Brain microvascular endothelial cell (primary cell): ENCODE measurements around the gene VPS13C.

ENCODE experiments used
- DNase-seq: peaks from one replicate; pipeline ENCODE4 v3.0.0-alpha.2; 2020
- H3K27ac ChIP-seq: fragments of 250-450 bp; sonication (Bioruptor Pico); 2 replicates; pipeline ENCODE4 v1.5.1; 2020; ENCODE audit warnings: mild to moderate bottlenecking, moderate library complexity
- H3K27me3 ChIP-seq: fragments of 250-450 bp; sonication (Bioruptor Pico); replicated peaks from 2 replicates; pipeline ENCODE4 v1.5.1; 2020; ENCODE audit warnings: mild to moderate bottlenecking
- H3K36me3 ChIP-seq: fragments of 250-450 bp; sonication (Bioruptor Pico); replicated peaks from 2 replicates; pipeline ENCODE4 v1.5.1; 2020; ENCODE audit warnings: mild to moderate bottlenecking
- H3K4me3 ChIP-seq: 2 replicates; pipeline ENCODE4 v1.5.1; 2011; ENCODE audit warnings: low read depth, mild to moderate bottlenecking, control low read depth, low read length, moderate library complexity
- in situ Hi-C: cut with HindIII; loops from 2 replicates; pipeline ENCODE4 v1.10.0; 2017; ENCODE audit warnings: low sequenced_read_pairs, low pct_ligation_motif_present
- TF ChIP-seq, protein P1 (sequence below): IDR thresholded peaks from 2 replicates; pipeline ENCODE4 v1.5.1; 2011; ENCODE audit warnings: low read depth, mild to moderate bottlenecking, moderate library complexity, low read length, control low read depth, inconsistent platforms; ENCODE audit errors: missing control alignments

Gene VPS13C

DNA sequence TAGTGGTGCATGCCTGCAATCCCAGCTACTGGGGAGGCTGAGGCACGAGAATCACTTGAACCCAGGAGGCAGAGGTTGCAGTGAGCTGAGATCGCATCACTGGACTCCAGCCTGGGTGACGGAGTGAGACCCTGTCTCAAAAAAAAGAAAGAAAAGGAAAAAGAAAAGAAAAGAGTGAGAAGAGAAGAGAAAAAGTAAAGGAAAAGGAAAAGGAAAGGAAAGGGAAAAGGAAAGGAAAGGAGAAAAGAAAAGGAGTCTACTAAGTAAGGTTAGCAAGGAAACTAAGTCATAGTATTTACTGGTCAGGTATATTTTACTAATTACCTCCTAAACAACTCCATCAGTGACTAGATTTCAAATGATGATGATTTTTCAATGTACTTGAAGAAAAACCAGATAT is 198.3 kb downstream of the VPS13C start:
- Histone ChIP-seq H3K36me3 (no peaks in the 10 kb centered on the region), H3K27me3 (no peaks in the 10 kb centered on the region), H3K4me3 (no peak overlapping the region), H3K27ac (no peak overlapping the region)
- no peak for DNase-seq
- in situ Hi-C loops = no loop called here
- TF ChIP-seq, protein P1, sequence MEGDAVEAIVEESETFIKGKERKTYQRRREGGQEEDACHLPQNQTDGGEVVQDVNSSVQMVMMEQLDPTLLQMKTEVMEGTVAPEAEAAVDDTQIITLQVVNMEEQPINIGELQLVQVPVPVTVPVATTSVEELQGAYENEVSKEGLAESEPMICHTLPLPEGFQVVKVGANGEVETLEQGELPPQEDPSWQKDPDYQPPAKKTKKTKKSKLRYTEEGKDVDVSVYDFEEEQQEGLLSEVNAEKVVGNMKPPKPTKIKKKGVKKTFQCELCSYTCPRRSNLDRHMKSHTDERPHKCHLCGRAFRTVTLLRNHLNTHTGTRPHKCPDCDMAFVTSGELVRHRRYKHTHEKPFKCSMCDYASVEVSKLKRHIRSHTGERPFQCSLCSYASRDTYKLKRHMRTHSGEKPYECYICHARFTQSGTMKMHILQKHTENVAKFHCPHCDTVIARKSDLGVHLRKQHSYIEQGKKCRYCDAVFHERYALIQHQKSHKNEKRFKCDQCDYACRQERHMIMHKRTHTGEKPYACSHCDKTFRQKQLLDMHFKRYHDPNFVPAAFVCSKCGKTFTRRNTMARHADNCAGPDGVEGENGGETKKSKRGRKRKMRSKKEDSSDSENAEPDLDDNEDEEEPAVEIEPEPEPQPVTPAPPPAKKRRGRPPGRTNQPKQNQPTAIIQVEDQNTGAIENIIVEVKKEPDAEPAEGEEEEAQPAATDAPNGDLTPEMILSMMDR = no peak

DNA sequence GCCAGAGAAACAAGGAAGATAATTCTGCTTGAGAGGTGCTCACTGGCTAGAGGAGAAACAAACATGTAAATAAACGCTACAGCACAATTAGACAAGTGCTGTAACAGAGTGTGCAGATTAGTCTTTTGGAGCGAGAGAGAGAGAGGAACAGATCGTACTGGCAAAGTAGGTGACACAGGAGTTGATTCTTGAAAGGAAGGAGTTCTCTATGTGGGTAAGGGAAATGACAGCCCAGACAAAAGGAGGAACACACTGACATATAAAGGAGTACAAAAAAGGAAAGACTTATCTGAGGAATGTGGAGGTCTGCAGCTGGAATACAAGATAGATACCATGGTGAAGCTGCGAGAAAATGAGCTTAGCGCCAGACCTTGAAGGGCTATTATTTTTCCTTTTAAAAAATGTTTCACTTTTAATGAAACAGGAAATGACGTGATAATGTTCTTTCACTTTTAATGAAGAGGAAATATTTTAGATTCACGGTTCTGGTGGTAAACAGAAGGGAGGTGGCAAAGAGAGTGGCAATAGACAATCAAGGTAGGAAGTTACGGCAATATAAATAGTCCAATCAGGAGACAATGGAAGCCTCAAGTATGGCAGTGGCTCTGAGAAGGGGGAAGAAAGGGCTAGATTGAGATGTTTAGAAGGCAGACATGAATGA is 202.9 kb downstream of the VPS13C start:
- Histone ChIP-seq H3K4me3 (no peak overlapping the region), H3K36me3 (no peaks in the 10 kb centered on the region), H3K27me3 (no peaks in the 10 kb centered on the region), H3K27ac (no peak overlapping the region)
- in situ Hi-C loops = no loop called here
- TF ChIP-seq, protein P1 = no peak
- no peak for DNase-seq

DNA sequence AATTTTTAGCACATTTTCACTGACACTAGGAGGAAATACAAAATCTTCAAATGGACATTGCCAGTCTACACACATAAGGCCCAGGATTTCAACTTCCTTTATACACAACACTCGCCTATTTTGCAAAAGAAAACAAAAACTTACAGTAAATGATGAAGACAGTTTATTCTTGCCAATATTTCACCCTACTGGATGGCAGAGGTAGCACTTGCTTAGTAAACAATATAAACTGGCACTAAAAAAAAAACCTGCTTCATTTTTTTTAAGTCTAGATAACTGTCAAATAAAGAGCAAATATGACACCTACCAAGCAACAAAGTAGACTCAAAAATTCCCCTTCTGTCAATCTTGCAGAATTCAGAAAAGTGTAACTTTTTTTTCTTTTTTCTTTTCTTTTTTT is 204.0 kb downstream of the VPS13C start:
- no peak overlapping the region for H3K4me3 ChIP-seq
- no peaks in the 10 kb centered on the region for H3K36me3 ChIP-seq
- DNase-seq = no peak
- TF ChIP-seq, protein P1 = no peak
- H3K27ac ChIP-seq = no peak overlapping the region
- H3K27me3 ChIP-seq = no peaks in the 10 kb centered on the region
- in situ Hi-C loops = no loop called here

DNA sequence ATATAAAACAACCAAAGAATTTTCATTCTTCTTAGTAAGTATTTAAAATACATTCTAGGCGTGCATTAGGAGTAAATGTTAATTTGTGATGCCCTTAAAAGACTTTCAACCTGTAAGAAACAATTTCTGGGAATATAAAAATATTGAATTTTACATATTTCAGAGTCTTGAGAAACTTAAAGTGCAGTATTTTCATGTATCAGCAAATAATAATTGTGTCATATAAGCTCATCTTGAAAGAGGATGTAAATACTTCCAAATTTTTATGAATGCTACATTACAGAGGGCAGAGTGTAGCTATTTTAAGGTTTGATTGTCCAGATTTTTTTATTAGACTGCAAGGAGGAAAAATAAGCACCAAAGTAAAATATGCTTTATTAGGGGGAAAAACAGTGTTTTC is 207.1 kb downstream of the VPS13C start:
- Histone ChIP-seq H3K36me3 (no peaks in the 10 kb centered on the region), H3K27me3 (no peaks in the 10 kb centered on the region), H3K27ac (no peak overlapping the region), H3K4me3 (no peak overlapping the region)
- TF ChIP-seq, protein P1 = no peak
- no peak for DNase-seq
- in situ Hi-C loops = no loop called here

DNA sequence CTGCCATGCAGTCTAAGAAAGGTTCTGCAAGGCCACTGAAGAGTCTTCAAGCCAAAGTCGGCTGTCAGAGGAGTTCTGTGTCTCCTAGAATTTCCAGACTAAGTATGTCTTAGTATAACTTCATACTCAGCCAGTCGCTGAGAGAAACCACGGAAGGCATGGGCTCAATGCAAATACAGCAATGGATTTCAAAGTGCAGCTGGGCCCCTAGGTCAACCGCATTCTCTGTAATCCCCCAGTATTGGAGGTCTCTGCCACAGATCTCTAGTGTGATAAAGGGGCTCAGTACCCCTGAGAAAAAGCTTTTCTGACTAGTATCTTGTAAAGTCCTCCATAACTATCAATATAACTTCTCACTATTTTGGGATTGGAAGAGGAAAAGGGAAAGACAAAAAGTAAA is 208.3 kb downstream of the VPS13C start:
- H3K27ac ChIP-seq = no peak overlapping the region
- no peak for DNase-seq
- H3K4me3 ChIP-seq = no peak overlapping the region
- no peaks in the 10 kb centered on the region for H3K36me3 ChIP-seq
- H3K27me3 ChIP-seq = no peaks in the 10 kb centered on the region
- in situ Hi-C loops = no loop called here
- TF ChIP-seq, protein P1 = no peak

DNA sequence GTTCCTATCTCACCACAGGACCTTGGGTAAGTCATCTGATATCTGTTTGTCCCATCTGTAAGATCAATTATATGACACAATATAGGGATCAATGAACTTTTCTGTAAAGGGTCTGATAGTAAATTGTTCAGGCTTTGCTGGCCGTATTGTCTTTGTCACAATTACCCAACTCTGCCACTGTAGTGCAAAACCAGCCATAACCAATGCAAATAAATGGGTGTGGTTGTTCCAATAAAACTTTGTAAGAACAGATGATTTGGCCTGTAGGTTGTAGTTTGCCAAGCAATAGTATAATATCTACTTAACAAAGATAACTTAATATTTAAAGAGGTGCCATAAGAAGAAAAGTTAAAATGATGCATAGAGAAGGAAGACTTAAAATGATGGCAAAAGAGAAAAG is 210.8 kb downstream of the VPS13C start:
- H3K27me3 ChIP-seq = no peaks in the 10 kb centered on the region
- in situ Hi-C loops = no loop called here
- no peak overlapping the region for H3K4me3 ChIP-seq
- no peak overlapping the region for H3K27ac ChIP-seq
- TF ChIP-seq, protein P1 = no peak
- H3K36me3 ChIP-seq = no peaks in the 10 kb centered on the region
- DNase-seq = no peak
